ENCODE data around the gene SLC26A9. TPM values are rescaled to one million over a fixed set of nuclear protein-coding genes. Genes with fewer than 3 reads are reported as not detected.

SLC26A9 gene
- total and polyA plus RNA-seq, 2 donors (not counting 3 experiments of a cell fraction or from before 2014, with no cell fraction given): 0.10 to 0.20 TPM

GRCh38 chr1:205959789-205960188, 16.5 kb upstream of the SLC26A9 start:
- BruUV-seq (replicated peaks): no TSS peak
- dilution Hi-C loops (cut with MboI; ENCODE audit: extremely low pct_ligation_motif_present, low sequenced_read_pairs): no loop called here
- H3K9ac ChIP-seq (replicated peaks; ENCODE audit: extremely low read depth, insufficient read depth, low read length): no peak overlapping the region
- H3K27me3 ChIP-seq (ENCODE audit: control insufficient read depth in 2 of 2, insufficient read depth in 2 of 2, low read length in 2 of 2): peaks cover 12 to 20% of the 10 kb centered on the region in 2 experiments
- no peak overlapping the region for H3K4me3 ChIP-seq (replicated peaks in 1 of 3; ENCODE audit: insufficient read depth in 1 of 3, low read depth in 1 of 3, low read length in 3 of 3)
- peaks cover 19% of the 10 kb centered on the region for H3K4me1 ChIP-seq (ENCODE audit: control insufficient read depth, extremely low read depth, insufficient read depth, low read length)
- H3K9me1 ChIP-seq (replicated peaks; ENCODE audit: control insufficient read depth, extremely low read depth, insufficient read depth, low read length): no peaks in the 10 kb centered on the region
- H3K79me2 ChIP-seq (ENCODE audit: control insufficient read depth, insufficient read depth, low read length): no peaks in the 10 kb centered on the region
- no peak overlapping the region for H3K27ac ChIP-seq (ENCODE audit: insufficient read depth, low read depth, low read length)
- H4K20me1 ChIP-seq (replicated peaks; ENCODE audit: control insufficient read depth, extremely low read depth, insufficient read depth, low read length): no peaks in the 10 kb centered on the region
- ChIA-PET CTCF (interaction anchor here (0.9 to 15.6 kb wide), 5 partner anchors 11 to 138 kb away, joined by 3 to 154 read pairs (median 4); no protein-coding TSS in a partner anchor), POLR2A (no interaction called here)
- intact Hi-C loops (cut with micrococcal nuclease): no loop called here
- TF ChIP-seq POLR2A (IDR thresholded peaks at IDR 0.05; ENCODE audit: low read depth, low read length): no peak
- no peak for TF ChIP-seq MYC (IDR thresholded peaks at IDR 0.05; ENCODE audit: low read depth, low read length)
- TF ChIP-seq MAX (IDR thresholded peaks at IDR 0.05; ENCODE audit: insufficient read depth, insufficient read length): no peak
- no peak for TF ChIP-seq EZH2 (IDR thresholded peaks at IDR 0.05; ENCODE audit: borderline replicate concordance, low read depth, low read length, severe bottlenecking)
- TF ChIP-seq FOS (IDR thresholded peaks at IDR 0.05; ENCODE audit: borderline replicate concordance, insufficient read depth, low read length): no peak
- TF ChIP-seq POLR2AphosphoS5 (IDR thresholded peaks at IDR 0.05; ENCODE audit: insufficient read depth, low read depth, low read length): no peak
- TF ChIP-seq GATA2 (IDR thresholded peaks at IDR 0.05; ENCODE audit: insufficient read depth, insufficient read length, low read depth, low read length): no peak
- no peak for TF ChIP-seq CTCF (IDR thresholded peaks at IDR 0.05; ENCODE audit: extremely low read depth in 1 of 2, insufficient read depth in 1 of 2, low read depth in 1 of 2, low read length in 2 of 2)
- no peak for TF ChIP-seq JUN (IDR thresholded peaks at IDR 0.05; ENCODE audit: borderline replicate concordance, insufficient read depth, insufficient read length, low read depth)
- DNase-seq (ENCODE audit: low read depth, low spot score) (no peak), FAIRE-seq (no peak)
- no peaks in the 10 kb centered on the region for H3K36me3 ChIP-seq (ENCODE audit: control insufficient read depth in 2 of 2, extremely low read depth in 1 of 2, insufficient read depth in 2 of 2, low read length in 2 of 2)
- no peak overlapping the region for H2AFZ ChIP-seq (ENCODE audit: low read depth, low read length)
- H3K4me2 ChIP-seq (ENCODE audit: insufficient read depth, low read length): no peak overlapping the region
- H3K9me3 ChIP-seq (replicated peaks; ENCODE audit: control insufficient read depth, insufficient read depth, low read length): no peaks in the 10 kb centered on the region
